Panc1 (cell line): Measurements from ENCODE around the gene PCBP4. TPM values are rescaled to one million over a fixed set of nuclear protein-coding genes. Genes with fewer than 3 reads are reported as not detected.
A peak's percentile ranks its signal among the peaks of the same experiment; 100 is the strongest.

ENCODE experiments used
- ATAC-seq: fragments of 200-7000 bp; cut with Tn5 transposase; 2 replicates; pipeline ENCODE4 v1.9.1; 2020; ENCODE audit warnings: mild to moderate bottlenecking, moderate library complexity
- BruUV-seq: library from RNA; stranded (reverse); fragments of 400-500 nt; replicated peaks from 2 replicates; lab custom pipeline; 2021; lab: Mats Ljungman, UMichigan
- CTCF ChIA-PET: fragments of 300-600 bp; sonication (Branson Sonifier 250); formaldehyde crosslinking; loops from one replicate; lab custom pipeline; 2022; ENCODE audit warnings: antibody characterized with exemption; lab: Charles Lee
- POLR2A ChIA-PET: fragments of 300-600 bp; sonication (Branson Sonifier 250); formaldehyde crosslinking; loops from one replicate; lab custom pipeline; 2022; ENCODE audit warnings: antibody characterized with exemption; lab: Charles Lee
- DNase-seq: peaks from one replicate; pipeline ENCODE4 v3.0.0-alpha.2; 2010; ENCODE audit warnings: low read depth, low spot score
- H3K27ac ChIP-seq: 2 replicates; pipeline ENCODE4 v1.5.1; 2011; ENCODE audit warnings: mild to moderate bottlenecking, low read length, inconsistent platforms
- H3K27me3 ChIP-seq: fragments of 200-500 bp; sonication (Bioruptor generic); 2 replicates; pipeline ENCODE4 v1.6.0; 2014; ENCODE audit warnings: low read length, inconsistent platforms; ENCODE audit not compliant: control insufficient read depth, insufficient read depth
- H3K36me3 ChIP-seq: fragments of 200-500 bp; sonication (Bioruptor generic); 2 replicates; pipeline ENCODE4 v1.5.1; 2014; ENCODE audit warnings: inconsistent platforms, mild to moderate bottlenecking, low read length, moderate library complexity; ENCODE audit not compliant: control insufficient read depth, insufficient read depth
- H3K4me1 ChIP-seq: 2 replicates; pipeline ENCODE4 v1.5.1; 2011; ENCODE audit warnings: inconsistent platforms, mild to moderate bottlenecking, low read length, moderate library complexity; ENCODE audit not compliant: control insufficient read depth, insufficient read depth
- H3K4me3 ChIP-seq, 2 experiments: 2 replicates each; pipeline ENCODE4 v1.5.1; 2011 to 2012; ENCODE audit warnings: low read depth in 2 of 2, low read length in 2 of 2, mild to moderate bottlenecking in 2 of 2, inconsistent platforms in 1 of 2, moderate library complexity in 1 of 2
- H3K9me3 ChIP-seq: fragments of 200-500 bp; sonication (Bioruptor generic); 2 replicates; pipeline ENCODE4 v1.5.1; 2014; ENCODE audit warnings: low read depth, mild to moderate bottlenecking, inconsistent platforms, low read length, moderate library complexity; ENCODE audit not compliant: control insufficient read depth, insufficient read depth
- POLR2AphosphoS5 ChIP-seq: IDR thresholded peaks from 2 replicates; pipeline ENCODE4 v1.6.1; 2012; ENCODE audit warnings: mild to moderate bottlenecking, low read depth, low read length, moderate library complexity
- REST ChIP-seq, 2 experiments: IDR thresholded peaks; 2 replicates each; pipeline ENCODE4 v1.6.1; 2011 to 2012; ENCODE audit warnings: low read depth in 2 of 2, control low read depth in 1 of 2, low read length in 1 of 2, mild to moderate bottlenecking in 1 of 2, moderate library complexity in 1 of 2; ENCODE audit not compliant: insufficient read depth in 1 of 2
- SIN3A ChIP-seq: IDR thresholded peaks from 2 replicates; pipeline ENCODE4 v1.6.1; 2012; ENCODE audit warnings: low read depth, mild to moderate bottlenecking, low read length, moderate library complexity, borderline replicate concordance; ENCODE audit not compliant: insufficient read depth
- in situ Hi-C: cut with HindIII; loops from 2 replicates; pipeline ENCODE4 v1.10.0; 2016; ENCODE audit warnings: low sequenced_read_pairs, low pct_unique_long_range_greater_than_20kb
- intact Hi-C: fragments of 100-400 bp; cut with micrococcal nuclease; formaldehyde crosslinking; loops from one replicate; pipeline ENCODE4 v1.10.0; 2022; ENCODE audit not compliant: unreplicated experiment
- total RNA-seq: library from RNA; stranded (reverse); gene quantifications from one replicate; pipeline ENCODE4 v1.2.1, GENCODE V29; 2021; ENCODE audit not compliant: unreplicated experiment

The PCBP4 gene
- total RNA-seq, 1 experiment from 2014 or later, result 58.0 TPM

- intact Hi-C loops (no loop called here), in situ Hi-C loops (no loop called here)
- no peaks in the 10 kb centered on the region for H3K27me3 ChIP-seq
- POLR2A ChIA-PET, result no interaction called here
- H3K4me1 ChIP-seq, result peaks cover 18% of the 10 kb centered on the region
- H3K36me3 ChIP-seq, result peaks cover 13% of the 10 kb centered on the region
- CTCF ChIA-PET, result no interaction called here
- no peak for ATAC-seq
- H3K4me3 ChIP-seq, result no peak overlapping the region
- no peak for DNase-seq
- BruUV-seq, result no TSS peak
- H3K27ac ChIP-seq, result no peak overlapping the region
- H3K9me3 ChIP-seq, result no peaks in the 10 kb centered on the region
- TF ChIP-seq POLR2AphosphoS5, result no peak
- TF ChIP-seq REST (IDR thresholded peaks at IDR 0.05; ENCODE audit: insufficient read depth in 1 of 2, low read depth in 2 of 2, low read length in 1 of 2), result no peak
Observed at GRCh38 chr3:51997172-51997571, 29.9 kb upstream of the PCBP4 start.

DNA sequence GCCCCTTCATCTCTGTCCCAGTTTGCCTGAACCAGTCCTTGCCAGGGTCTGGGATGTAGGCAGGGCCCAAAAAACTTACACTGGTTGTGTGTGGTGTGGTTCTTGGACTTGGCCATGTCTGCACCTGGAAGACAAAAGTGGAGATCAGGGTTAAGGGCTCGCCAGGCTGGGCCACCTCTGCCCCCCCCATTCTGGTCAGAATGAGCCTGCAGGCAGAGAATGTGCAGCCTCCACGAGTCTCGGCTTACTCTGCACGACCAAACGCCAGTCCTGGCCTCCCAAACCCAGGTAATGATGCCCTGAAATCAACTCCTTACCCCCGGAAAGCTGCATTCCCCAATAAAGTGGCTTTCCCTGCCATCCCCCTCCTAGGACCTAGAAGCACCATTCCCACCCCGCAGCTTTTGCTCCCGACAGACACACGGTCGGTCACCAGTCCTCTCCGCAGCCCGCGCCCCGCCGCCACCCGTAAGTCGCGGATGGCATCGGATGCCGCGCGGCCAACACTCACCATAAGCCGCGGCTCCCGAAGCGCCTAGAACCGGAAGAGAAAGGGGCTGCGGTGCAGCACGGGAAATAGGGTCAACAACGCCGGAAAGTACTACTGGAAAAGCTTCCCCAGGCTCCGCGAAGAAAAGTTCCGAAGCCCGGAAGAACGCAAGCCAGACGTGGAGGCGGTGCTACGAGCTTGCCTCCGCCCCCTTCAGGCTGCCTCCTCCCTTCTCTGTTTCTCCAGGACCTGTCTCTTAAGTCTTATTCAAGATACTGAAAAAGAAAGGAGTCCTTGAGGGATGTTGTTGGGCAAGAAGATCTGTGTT, 28.3 kb upstream of the PCBP4 start, which contains the start of gene RPL29:
Gene RPL29, minus strand, starts transcription at position 550 of the 818 bp plus-strand sequence. Its CDS starts 434 bp downstream, at position 116.
- H3K27ac ChIP-seq, result peak within 1 kb of the TSS; percentile 81
- TF ChIP-seq POLR2AphosphoS5 (peak; percentile 97), SIN3A (0 out of 2 replicates have a peak, but pooled peaks have one; percentile 22), REST (IDR thresholded peaks at IDR 0.05; ENCODE audit: insufficient read depth in 1 of 2, low read depth in 2 of 2, low read length in 1 of 2) (no peak; a peak in 1 of 4 replicates)
- in situ Hi-C loops, result no loop called here
- DNase-seq (peak; percentile 82), ATAC-seq (peak; percentile 92)
- intact Hi-C loops, result no loop called here
- BruUV-seq, result no TSS peak
- peaks cover 13% of the 10 kb centered on the region for H3K36me3 ChIP-seq
- no peaks in the 10 kb centered on the region for H3K27me3 ChIP-seq
- ChIA-PET CTCF (interaction anchor here (0.7 kb wide), 1 partner anchor 223 kb away, joined by 5 read pairs; no protein-coding TSS in a partner anchor), POLR2A (interaction anchor here (0.7 kb wide), 1 partner anchor 141 kb away, joined by 3 read pairs; no protein-coding TSS in a partner anchor)
- peaks cover 18% of the 10 kb centered on the region for H3K4me1 ChIP-seq
- H3K4me3 ChIP-seq, result peak within 1 kb of the TSS; percentile 91 to 96
- no peaks in the 10 kb centered on the region for H3K9me3 ChIP-seq
